ENCODE data around the gene UBE2L5.

DNA sequence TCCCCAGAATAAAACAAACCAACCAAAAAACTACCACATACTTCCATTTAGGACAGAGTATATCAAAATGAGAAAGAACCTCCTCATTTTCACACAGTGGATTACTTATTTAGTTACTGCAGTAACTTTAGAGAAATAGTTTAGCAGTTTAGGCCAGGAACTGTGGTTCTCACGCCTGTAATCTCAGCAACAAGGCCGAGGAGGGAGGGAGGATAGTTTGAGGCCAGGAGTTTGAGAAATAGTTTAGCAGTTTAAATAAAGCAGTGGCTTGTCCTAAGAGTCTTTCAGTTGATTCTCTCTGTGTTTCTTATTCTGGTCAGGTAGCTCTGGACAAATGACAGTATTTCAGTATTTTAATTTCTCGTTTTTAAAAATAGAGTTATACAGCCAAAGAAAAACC lies 34.0 kb downstream of the UBE2L5 start:
- TF ChIP-seq, protein P1, sequence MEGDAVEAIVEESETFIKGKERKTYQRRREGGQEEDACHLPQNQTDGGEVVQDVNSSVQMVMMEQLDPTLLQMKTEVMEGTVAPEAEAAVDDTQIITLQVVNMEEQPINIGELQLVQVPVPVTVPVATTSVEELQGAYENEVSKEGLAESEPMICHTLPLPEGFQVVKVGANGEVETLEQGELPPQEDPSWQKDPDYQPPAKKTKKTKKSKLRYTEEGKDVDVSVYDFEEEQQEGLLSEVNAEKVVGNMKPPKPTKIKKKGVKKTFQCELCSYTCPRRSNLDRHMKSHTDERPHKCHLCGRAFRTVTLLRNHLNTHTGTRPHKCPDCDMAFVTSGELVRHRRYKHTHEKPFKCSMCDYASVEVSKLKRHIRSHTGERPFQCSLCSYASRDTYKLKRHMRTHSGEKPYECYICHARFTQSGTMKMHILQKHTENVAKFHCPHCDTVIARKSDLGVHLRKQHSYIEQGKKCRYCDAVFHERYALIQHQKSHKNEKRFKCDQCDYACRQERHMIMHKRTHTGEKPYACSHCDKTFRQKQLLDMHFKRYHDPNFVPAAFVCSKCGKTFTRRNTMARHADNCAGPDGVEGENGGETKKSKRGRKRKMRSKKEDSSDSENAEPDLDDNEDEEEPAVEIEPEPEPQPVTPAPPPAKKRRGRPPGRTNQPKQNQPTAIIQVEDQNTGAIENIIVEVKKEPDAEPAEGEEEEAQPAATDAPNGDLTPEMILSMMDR (IDR thresholded peaks at IDR 0.05; ENCODE audit: low read depth, low read length): no peak
- TF ChIP-seq EZH2phosphoT487 (IDR thresholded peaks at IDR 0.05; ENCODE audit: low read depth): no peak

All from OCI-LY3 (cell line).